GM23338 (cell line): ENCODE measurements around the gene TET2. TPM values are rescaled to one million over a fixed set of nuclear protein-coding genes. Genes with fewer than 3 reads are reported as not detected.
A peak's percentile ranks its signal among the peaks of the same experiment; 100 is the strongest.

Experiments used
- ATAC-seq: fragments of 200-7000 bp; cut with Tn5 transposase; 3 replicates; pipeline ENCODE4 v1.9.1; 2020
- DNase-seq: peaks from one replicate; pipeline ENCODE4 v3.0.0-alpha.2; 2015; ENCODE audit warnings: low spot score
- H2AFZ ChIP-seq: fragments of 200-600 bp; sonication (generic); 2 replicates; pipeline ENCODE4 v1.8.0; 2016; ENCODE audit warnings: antibody characterized with exemption, mild to moderate bottlenecking, moderate library complexity
- H3F3A ChIP-seq: fragments of 200-600 bp; sonication (generic); replicated peaks from 2 replicates; pipeline ENCODE4 v1.8.0; 2017; ENCODE audit warnings: antibody characterized with exemption, mixed run types, low read depth
- H3K27ac ChIP-seq: fragments of 200-600 bp; sonication (generic); 2 replicates; pipeline ENCODE4 v1.6.1; 2016; ENCODE audit warnings: low read depth
- H3K27me3 ChIP-seq: fragments of 200-600 bp; sonication (generic); 2 replicates; pipeline ENCODE4 v1.8.0; 2016; ENCODE audit warnings: mild to moderate bottlenecking, mixed run types, moderate library complexity; ENCODE audit not compliant: insufficient read depth
- H3K36me3 ChIP-seq: fragments of 200-600 bp; sonication (generic); 2 replicates; pipeline ENCODE4 v1.8.0; 2016; ENCODE audit warnings: mild to moderate bottlenecking; ENCODE audit not compliant: insufficient read depth
- H3K4me1 ChIP-seq: fragments of 200-600 bp; sonication (generic); 2 replicates; pipeline ENCODE4 v1.8.0; 2016; ENCODE audit warnings: mild to moderate bottlenecking, moderate library complexity; ENCODE audit not compliant: insufficient read depth
- H3K4me2 ChIP-seq: fragments of 200-600 bp; sonication (generic); 2 replicates; pipeline ENCODE4 v1.7.1; 2017; ENCODE audit warnings: mixed run types
- H3K4me3 ChIP-seq: fragments of 200-600 bp; sonication (generic); 2 replicates; pipeline ENCODE4 v1.6.1; 2016; ENCODE audit warnings: mixed run types
- H3K79me2 ChIP-seq: fragments of 200-600 bp; sonication (generic); replicated peaks from 2 replicates; pipeline ENCODE4 v1.8.0; 2017; ENCODE audit warnings: mild to moderate bottlenecking; ENCODE audit not compliant: insufficient read depth
- H3K9me2 ChIP-seq: fragments of 200-600 bp; sonication (generic); 2 replicates; pipeline ENCODE4 v1.8.0; 2017; ENCODE audit not compliant: insufficient read depth
- H4K20me1 ChIP-seq: fragments of 200-600 bp; sonication (generic); replicated peaks from 2 replicates; pipeline ENCODE4 v1.8.0; 2017; ENCODE audit warnings: mild to moderate bottlenecking; ENCODE audit not compliant: insufficient read depth
- H3K27ac Mint-ChIP-seq: 2 replicates; pipeline ENCODE4 v1.8.0; 2020; ENCODE audit warnings: inconsistent platforms, mild to moderate bottlenecking, moderate library complexity, mixed read lengths
- H3K27me3 Mint-ChIP-seq: 3 replicates; pipeline ENCODE4 v1.8.0; 2022; ENCODE audit warnings: low read depth, mild to moderate bottlenecking, moderate library complexity, mixed read lengths, inconsistent platforms; ENCODE audit not compliant: insufficient read depth, poor library complexity
- H3K36me3 Mint-ChIP-seq: 3 replicates; pipeline ENCODE4 v1.8.0; 2021; ENCODE audit warnings: low read depth, mild to moderate bottlenecking, inconsistent platforms, moderate library complexity, mixed read lengths
- H3K4me1 Mint-ChIP-seq: 3 replicates; pipeline ENCODE4 v1.8.0; 2020; ENCODE audit warnings: mild to moderate bottlenecking, inconsistent platforms, mixed read lengths
- H3K4me3 Mint-ChIP-seq: 3 replicates; pipeline ENCODE4 v1.8.0; 2021; ENCODE audit warnings: moderate library complexity, mild to moderate bottlenecking, inconsistent platforms, mixed read lengths
- H3K9me3 Mint-ChIP-seq: 3 replicates; pipeline ENCODE4 v1.8.0; 2020; ENCODE audit warnings: moderate library complexity, mild to moderate bottlenecking, inconsistent platforms, mixed read lengths
- CREB1 ChIP-seq: fragments of 250-450 bp; sonication (Bioruptor Pico); IDR thresholded peaks from 2 replicates; pipeline ENCODE4 v1.5.0; 2020; ENCODE audit warnings: low read depth, mild to moderate bottlenecking, moderate library complexity
- EZH2 ChIP-seq: fragments of 200-600 bp; sonication (generic); IDR thresholded peaks from one replicate; pipeline ENCODE4 v1.8.0; 2017; ENCODE audit warnings: antibody characterized with exemption, mild to moderate bottlenecking, low read depth; ENCODE audit not compliant: unreplicated experiment
- EZH2phosphoT487 ChIP-seq: fragments of 200-600 bp; sonication (generic); IDR thresholded peaks from one replicate; pipeline ENCODE4 v1.8.1; 2018; ENCODE audit warnings: antibody characterized with exemption; ENCODE audit not compliant: unreplicated experiment
- NANOG ChIP-seq: IDR thresholded peaks from 2 replicates; pipeline ENCODE4 v1.6.1; 2016; ENCODE audit warnings: antibody characterized with exemption, borderline replicate concordance
- POLR2AphosphoS5 ChIP-seq: IDR thresholded peaks from 2 replicates; pipeline ENCODE4 v1.6.1; 2016; ENCODE audit warnings: antibody characterized with exemption, low read depth
- STAT1 ChIP-seq: IDR thresholded peaks from one replicate; pipeline ENCODE4 v1.6.1; 2016; ENCODE audit warnings: antibody characterized with exemption; ENCODE audit not compliant: unreplicated experiment
- ZNF114 ChIP-seq: fragments of 250-450 bp; sonication (Bioruptor Pico); IDR thresholded peaks from 2 replicates; pipeline ENCODE4 v1.5.0; 2020; ENCODE audit warnings: mild to moderate bottlenecking, moderate library complexity
- ZNF331 ChIP-seq: fragments of 250-450 bp; sonication (Bioruptor Pico); IDR thresholded peaks from 2 replicates; pipeline ENCODE4 v1.5.0; 2020; ENCODE audit warnings: low read depth, mild to moderate bottlenecking, moderate library complexity
- polyA plus RNA-seq: library from polyadenylated mRNA; unstranded; fragments of >200 nt; fragmentation: Nextera tagmentation; extraction: Ambion mirVana; gene quantifications from 2 replicates; pipeline ENCODE4 v1.2.1, GENCODE V29; 2016
- total RNA-seq: library from RNA; depleted of rRNA; stranded (reverse); fragments of >200 nt; shearing (Covaris generic); gene quantifications from 2 replicates; pipeline ENCODE4 v1.2.3, GENCODE V29; 2014
- TF ChIP-seq, protein P1 (sequence below), 2 experiments: fragments of 200-600 bp in 1 of 2; sonication (generic) in 1 of 2; conservative IDR thresholded peaks; 2 replicates each; pipeline versions ENCODE4 v1.5.1 to v1.6.1; 2016 to 2017; ENCODE audit warnings: antibody characterized with exemption in 2 of 2, low read depth in 2 of 2, mild to moderate bottlenecking in 2 of 2, moderate library complexity in 1 of 2
- TF ChIP-seq, protein P2 (sequence below): IDR thresholded peaks from one replicate; pipeline ENCODE4 v1.6.1; 2018; ENCODE audit warnings: antibody characterized with exemption; ENCODE audit not compliant: unreplicated experiment
- TF ChIP-seq, protein P3 (sequence below): IDR thresholded peaks from 2 replicates; pipeline ENCODE4 v1.6.1; 2016; ENCODE audit warnings: antibody characterized with exemption

TET2 gene
- total and polyA plus RNA-seq, 2 experiments from 2014 or later: 1.2 to 2.2 TPM

DNA sequence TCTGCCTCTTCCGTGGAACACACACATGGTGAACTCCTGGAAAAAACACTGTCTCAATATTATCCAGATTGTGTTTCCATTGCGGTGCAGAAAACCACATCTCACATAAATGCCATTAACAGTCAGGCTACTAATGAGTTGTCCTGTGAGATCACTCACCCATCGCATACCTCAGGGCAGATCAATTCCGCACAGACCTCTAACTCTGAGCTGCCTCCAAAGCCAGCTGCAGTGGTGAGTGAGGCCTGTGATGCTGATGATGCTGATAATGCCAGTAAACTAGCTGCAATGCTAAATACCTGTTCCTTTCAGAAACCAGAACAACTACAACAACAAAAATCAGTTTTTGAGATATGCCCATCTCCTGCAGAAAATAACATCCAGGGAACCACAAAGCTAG lies 87.9 kb downstream of the TET2 start:
- no peak overlapping the region for H3K27ac ChIP-seq
- TF ChIP-seq CREB1 (no peak), POLR2AphosphoS5 (no peak), ZNF331 (CRISPR knock-in tag) (no peak), EZH2 (no peak), ZNF114 (no peak)
- Mint-ChIP-seq H3K27me3 (no peaks in the 10 kb centered on the region), H3K4me1 (peaks cover 8% of the 10 kb centered on the region), H3K27ac (no peak overlapping the region), H3K4me3 (no peak overlapping the region), H3K9me3 (no peaks in the 10 kb centered on the region), H3K36me3 (no peaks in the 10 kb centered on the region)
- no peaks in the 10 kb centered on the region for H4K20me1 ChIP-seq
- H3K4me2 ChIP-seq: no peak overlapping the region
- ATAC-seq: peak; percentile 49; the same call in 2 of the 3 replicates
- H3K36me3 ChIP-seq: no peaks in the 10 kb centered on the region
- no peaks in the 10 kb centered on the region for H3K79me2 ChIP-seq
- H3F3A ChIP-seq: no peaks in the 10 kb centered on the region
- H3K9me2 ChIP-seq: no peaks in the 10 kb centered on the region
- no peaks in the 10 kb centered on the region for H3K27me3 ChIP-seq
- H3K4me3 ChIP-seq: no peak overlapping the region
- peaks cover 4% of the 10 kb centered on the region for H3K4me1 ChIP-seq
- no peak overlapping the region for H2AFZ ChIP-seq
- DNase-seq: no peak

DNA sequence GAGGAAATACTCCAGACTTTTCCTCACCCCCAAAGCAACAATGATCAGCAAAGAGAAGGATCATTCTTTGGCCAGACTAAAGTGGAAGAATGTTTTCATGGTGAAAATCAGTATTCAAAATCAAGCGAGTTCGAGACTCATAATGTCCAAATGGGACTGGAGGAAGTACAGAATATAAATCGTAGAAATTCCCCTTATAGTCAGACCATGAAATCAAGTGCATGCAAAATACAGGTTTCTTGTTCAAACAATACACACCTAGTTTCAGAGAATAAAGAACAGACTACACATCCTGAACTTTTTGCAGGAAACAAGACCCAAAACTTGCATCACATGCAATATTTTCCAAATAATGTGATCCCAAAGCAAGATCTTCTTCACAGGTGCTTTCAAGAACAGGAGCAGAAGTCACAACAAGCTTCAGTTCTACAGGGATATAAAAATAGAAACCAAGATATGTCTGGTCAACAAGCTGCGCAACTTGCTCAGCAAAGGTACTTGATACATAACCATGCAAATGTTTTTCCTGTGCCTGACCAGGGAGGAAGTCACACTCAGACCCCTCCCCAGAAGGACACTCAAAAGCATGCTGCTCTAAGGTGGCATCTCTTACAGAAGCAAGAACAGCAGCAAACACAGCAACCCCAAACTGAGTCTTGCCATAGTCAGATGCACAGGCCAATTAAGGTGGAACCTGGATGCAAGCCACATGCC lies 89.7 kb downstream of the TET2 start:
- no peaks in the 10 kb centered on the region for H3K36me3 ChIP-seq
- H3K36me3 Mint-ChIP-seq: no peaks in the 10 kb centered on the region
- no peak overlapping the region for H3K27ac ChIP-seq
- H3K9me2 ChIP-seq: no peaks in the 10 kb centered on the region
- H3K4me1 Mint-ChIP-seq: peaks cover 8% of the 10 kb centered on the region
- H3K27ac Mint-ChIP-seq: no peak overlapping the region
- H3K4me3 Mint-ChIP-seq: no peak overlapping the region
- H3K27me3 Mint-ChIP-seq: no peaks in the 10 kb centered on the region
- no peaks in the 10 kb centered on the region for H3K79me2 ChIP-seq
- H3K4me1 ChIP-seq: peaks cover 4% of the 10 kb centered on the region
- H3F3A ChIP-seq: no peaks in the 10 kb centered on the region
- no peak overlapping the region for H2AFZ ChIP-seq
- H3K4me3 ChIP-seq: no peak overlapping the region
- H3K4me2 ChIP-seq: no peak overlapping the region
- no peaks in the 10 kb centered on the region for H3K27me3 ChIP-seq
- ATAC-seq: no peak
- H4K20me1 ChIP-seq: no peaks in the 10 kb centered on the region
- no peak for DNase-seq
- no peaks in the 10 kb centered on the region for H3K9me3 Mint-ChIP-seq
- TF ChIP-seq NANOG (no peak), CREB1 (no peak), EZH2phosphoT487 (no peak), ZNF331 (CRISPR knock-in tag) (no peak), EZH2 (no peak), ZNF114 (no peak), STAT1 (no peak)
- TF ChIP-seq, protein P1, sequence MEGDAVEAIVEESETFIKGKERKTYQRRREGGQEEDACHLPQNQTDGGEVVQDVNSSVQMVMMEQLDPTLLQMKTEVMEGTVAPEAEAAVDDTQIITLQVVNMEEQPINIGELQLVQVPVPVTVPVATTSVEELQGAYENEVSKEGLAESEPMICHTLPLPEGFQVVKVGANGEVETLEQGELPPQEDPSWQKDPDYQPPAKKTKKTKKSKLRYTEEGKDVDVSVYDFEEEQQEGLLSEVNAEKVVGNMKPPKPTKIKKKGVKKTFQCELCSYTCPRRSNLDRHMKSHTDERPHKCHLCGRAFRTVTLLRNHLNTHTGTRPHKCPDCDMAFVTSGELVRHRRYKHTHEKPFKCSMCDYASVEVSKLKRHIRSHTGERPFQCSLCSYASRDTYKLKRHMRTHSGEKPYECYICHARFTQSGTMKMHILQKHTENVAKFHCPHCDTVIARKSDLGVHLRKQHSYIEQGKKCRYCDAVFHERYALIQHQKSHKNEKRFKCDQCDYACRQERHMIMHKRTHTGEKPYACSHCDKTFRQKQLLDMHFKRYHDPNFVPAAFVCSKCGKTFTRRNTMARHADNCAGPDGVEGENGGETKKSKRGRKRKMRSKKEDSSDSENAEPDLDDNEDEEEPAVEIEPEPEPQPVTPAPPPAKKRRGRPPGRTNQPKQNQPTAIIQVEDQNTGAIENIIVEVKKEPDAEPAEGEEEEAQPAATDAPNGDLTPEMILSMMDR (conservative IDR thresholded peaks at IDR 0.05; ENCODE audit: low read depth in 2 of 2): no peak
- TF ChIP-seq, protein P2, sequence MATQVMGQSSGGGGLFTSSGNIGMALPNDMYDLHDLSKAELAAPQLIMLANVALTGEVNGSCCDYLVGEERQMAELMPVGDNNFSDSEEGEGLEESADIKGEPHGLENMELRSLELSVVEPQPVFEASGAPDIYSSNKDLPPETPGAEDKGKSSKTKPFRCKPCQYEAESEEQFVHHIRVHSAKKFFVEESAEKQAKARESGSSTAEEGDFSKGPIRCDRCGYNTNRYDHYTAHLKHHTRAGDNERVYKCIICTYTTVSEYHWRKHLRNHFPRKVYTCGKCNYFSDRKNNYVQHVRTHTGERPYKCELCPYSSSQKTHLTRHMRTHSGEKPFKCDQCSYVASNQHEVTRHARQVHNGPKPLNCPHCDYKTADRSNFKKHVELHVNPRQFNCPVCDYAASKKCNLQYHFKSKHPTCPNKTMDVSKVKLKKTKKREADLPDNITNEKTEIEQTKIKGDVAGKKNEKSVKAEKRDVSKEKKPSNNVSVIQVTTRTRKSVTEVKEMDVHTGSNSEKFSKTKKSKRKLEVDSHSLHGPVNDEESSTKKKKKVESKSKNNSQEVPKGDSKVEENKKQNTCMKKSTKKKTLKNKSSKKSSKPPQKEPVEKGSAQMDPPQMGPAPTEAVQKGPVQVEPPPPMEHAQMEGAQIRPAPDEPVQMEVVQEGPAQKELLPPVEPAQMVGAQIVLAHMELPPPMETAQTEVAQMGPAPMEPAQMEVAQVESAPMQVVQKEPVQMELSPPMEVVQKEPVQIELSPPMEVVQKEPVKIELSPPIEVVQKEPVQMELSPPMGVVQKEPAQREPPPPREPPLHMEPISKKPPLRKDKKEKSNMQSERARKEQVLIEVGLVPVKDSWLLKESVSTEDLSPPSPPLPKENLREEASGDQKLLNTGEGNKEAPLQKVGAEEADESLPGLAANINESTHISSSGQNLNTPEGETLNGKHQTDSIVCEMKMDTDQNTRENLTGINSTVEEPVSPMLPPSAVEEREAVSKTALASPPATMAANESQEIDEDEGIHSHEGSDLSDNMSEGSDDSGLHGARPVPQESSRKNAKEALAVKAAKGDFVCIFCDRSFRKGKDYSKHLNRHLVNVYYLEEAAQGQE: no peak
- TF ChIP-seq, protein P3, sequence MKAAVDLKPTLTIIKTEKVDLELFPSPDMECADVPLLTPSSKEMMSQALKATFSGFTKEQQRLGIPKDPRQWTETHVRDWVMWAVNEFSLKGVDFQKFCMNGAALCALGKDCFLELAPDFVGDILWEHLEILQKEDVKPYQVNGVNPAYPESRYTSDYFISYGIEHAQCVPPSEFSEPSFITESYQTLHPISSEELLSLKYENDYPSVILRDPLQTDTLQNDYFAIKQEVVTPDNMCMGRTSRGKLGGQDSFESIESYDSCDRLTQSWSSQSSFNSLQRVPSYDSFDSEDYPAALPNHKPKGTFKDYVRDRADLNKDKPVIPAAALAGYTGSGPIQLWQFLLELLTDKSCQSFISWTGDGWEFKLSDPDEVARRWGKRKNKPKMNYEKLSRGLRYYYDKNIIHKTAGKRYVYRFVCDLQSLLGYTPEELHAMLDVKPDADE: no peak
